ENCODE results near the gene SPTBN4.

SPTBN4 gene

DNA sequence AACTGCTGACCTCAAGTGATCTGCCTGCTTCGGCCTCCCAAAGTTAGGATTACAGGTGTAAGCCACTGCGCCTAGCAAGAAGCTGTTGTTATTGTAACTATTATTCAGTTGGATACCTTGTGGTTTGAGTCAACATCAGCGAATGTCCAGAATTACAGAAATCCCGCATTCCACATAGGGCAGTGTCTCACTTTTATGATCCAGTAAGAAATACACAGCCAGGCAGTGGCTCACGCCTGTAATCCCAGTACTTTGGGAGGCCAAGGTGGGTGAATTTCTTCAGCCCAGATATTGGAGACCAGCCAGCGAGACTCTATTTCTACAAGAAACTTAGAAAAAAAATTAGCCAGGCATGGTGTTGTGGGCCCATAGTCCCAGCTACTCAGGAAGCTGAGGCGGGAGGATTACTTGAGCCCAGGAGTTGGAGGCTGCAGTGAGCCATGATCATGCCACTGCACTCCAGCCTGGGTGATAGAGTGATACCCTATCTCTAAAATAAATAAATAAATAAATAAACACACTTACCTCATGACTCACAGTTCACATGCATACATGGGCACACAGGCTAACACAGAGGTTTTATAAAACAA, 43.8 kb downstream of the SPTBN4 start:
- ChIA-PET CTCF (interaction anchor here (0.9 to 2.6 kb wide), 12 partner anchors 9 to 371 kb away, joined by 3 to 10 read pairs (median 6); partner anchors contain the start of gene BLVRB), POLR2A (interaction anchor here (0.6 to 1.5 kb wide), 2 partner anchors 84 to 105 kb away, joined by 3 to 10 read pairs; partner anchors contain the start of gene SERTAD1)
- Histone ChIP-seq H3K9me3 (ENCODE audit: control insufficient read depth, insufficient read depth, low read depth, low read length) (no peaks in the 10 kb centered on the region), H3K4me1 (ENCODE audit: control insufficient read depth, insufficient read depth, low read length) (no peaks in the 10 kb centered on the region), H3K36me3 (ENCODE audit: control insufficient read depth in 2 of 2, insufficient read depth in 1 of 2, low read length in 2 of 2) (no peaks in the 10 kb centered on the region), H3K4me3 (ENCODE audit: low read depth, low read length) (no peak overlapping the region), H3K27ac (ENCODE audit: extremely low read depth, low read depth, low read length) (no peak overlapping the region)
- TF ChIP-seq, protein P1, sequence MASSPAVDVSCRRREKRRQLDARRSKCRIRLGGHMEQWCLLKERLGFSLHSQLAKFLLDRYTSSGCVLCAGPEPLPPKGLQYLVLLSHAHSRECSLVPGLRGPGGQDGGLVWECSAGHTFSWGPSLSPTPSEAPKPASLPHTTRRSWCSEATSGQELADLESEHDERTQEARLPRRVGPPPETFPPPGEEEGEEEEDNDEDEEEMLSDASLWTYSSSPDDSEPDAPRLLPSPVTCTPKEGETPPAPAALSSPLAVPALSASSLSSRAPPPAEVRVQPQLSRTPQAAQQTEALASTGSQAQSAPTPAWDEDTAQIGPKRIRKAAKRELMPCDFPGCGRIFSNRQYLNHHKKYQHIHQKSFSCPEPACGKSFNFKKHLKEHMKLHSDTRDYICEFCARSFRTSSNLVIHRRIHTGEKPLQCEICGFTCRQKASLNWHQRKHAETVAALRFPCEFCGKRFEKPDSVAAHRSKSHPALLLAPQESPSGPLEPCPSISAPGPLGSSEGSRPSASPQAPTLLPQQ (tag by site-specific recombination; IDR thresholded peaks at IDR 0.05) = peak; percentile 67; the same call in 1 of the 2 replicates
- peak; percentile 38; the same call in 1 of the 2 replicates for TF ChIP-seq ZBTB17 (tag by site-specific recombination; IDR thresholded peaks at IDR 0.05)
- TF ChIP-seq ZNF626 (tag by site-specific recombination; IDR thresholded peaks at IDR 0.05) = no peak
- 0 out of 2 replicates have a peak, but pooled peaks have one; percentile 4 for TF ChIP-seq ZNF266 (tag by site-specific recombination; IDR thresholded peaks at IDR 0.05; ENCODE audit: low read depth)
- no peak for TF ChIP-seq ZFP3 (tag by site-specific recombination; IDR thresholded peaks at IDR 0.05; ENCODE audit: low read depth)
- TF ChIP-seq ZNF561 (tag by site-specific recombination; IDR thresholded peaks at IDR 0.05; ENCODE audit: borderline replicate concordance) = no peak
- TF ChIP-seq ZNF600 (tag by site-specific recombination; IDR thresholded peaks at IDR 0.05) = 0 out of 2 replicates have a peak, but pooled peaks have one; percentile 17
- peak; percentile 67 for TF ChIP-seq ZFP69B (tag by site-specific recombination; IDR thresholded peaks at IDR 0.05)
- no peak for TF ChIP-seq ZNF624 (tag by site-specific recombination; IDR thresholded peaks at IDR 0.05)
- TF ChIP-seq OSR2 (tag by site-specific recombination; IDR thresholded peaks at IDR 0.05) = peak; percentile 53
- TF ChIP-seq ZNF366 (tag by site-specific recombination; conservative IDR thresholded peaks at IDR 0.05) = peak; percentile 45
- TF ChIP-seq, protein P2, sequence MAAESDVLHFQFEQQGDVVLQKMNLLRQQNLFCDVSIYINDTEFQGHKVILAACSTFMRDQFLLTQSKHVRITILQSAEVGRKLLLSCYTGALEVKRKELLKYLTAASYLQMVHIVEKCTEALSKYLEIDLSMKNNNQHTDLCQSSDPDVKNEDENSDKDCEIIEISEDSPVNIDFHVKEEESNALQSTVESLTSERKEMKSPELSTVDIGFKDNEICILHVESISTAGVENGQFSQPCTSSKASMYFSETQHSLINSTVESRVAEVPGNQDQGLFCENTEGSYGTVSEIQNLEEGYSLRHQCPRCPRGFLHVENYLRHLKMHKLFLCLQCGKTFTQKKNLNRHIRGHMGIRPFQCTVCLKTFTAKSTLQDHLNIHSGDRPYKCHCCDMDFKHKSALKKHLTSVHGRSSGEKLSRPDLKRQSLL (tag by site-specific recombination; IDR thresholded peaks at IDR 0.05) = peak; percentile 52
- TF ChIP-seq, protein P3, sequence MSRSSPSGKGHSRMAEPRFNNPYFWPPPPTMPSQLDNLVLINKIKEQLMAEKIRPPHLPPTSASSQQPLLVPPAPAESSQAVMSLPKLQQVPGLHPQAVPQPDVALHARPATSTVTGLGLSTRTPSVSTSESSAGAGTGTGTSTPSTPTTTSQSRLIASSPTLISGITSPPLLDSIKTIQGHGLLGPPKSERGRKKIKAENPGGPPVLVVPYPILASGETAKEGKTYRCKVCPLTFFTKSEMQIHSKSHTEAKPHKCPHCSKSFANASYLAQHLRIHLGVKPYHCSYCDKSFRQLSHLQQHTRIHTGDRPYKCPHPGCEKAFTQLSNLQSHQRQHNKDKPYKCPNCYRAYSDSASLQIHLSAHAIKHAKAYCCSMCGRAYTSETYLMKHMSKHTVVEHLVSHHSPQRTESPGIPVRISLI (tag by site-specific recombination; IDR thresholded peaks at IDR 0.05) = peak; percentile 49; the same call in 1 of the 2 replicates

DNA sequence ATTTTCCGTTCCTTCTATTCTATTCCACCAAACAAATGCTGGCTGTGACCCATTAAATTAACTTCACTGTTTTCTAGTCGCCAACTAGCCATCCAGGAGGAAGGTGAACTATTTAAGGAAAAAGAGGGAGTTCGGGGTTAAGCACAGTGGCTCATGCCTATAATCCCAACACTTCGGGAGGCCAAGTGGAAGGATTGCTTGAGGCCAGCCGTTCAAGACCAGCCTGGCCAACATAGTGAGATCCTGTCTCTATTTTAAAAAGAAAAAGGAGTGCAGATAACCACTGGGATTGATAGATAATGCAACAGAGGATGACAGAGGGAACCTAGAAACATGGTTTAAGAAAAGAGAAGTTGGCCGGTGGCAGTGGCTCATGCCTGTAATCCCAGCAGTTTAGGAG, 44.7 kb downstream of the SPTBN4 start:
- no peak for TF ChIP-seq ZSCAN23 (tag by site-specific recombination; IDR thresholded peaks at IDR 0.05)
- no peak for TF ChIP-seq ZNF473 (tag by site-specific recombination; IDR thresholded peaks at IDR 0.05)
- TF ChIP-seq ZNF112 (tag by site-specific recombination; IDR thresholded peaks at IDR 0.05) = 0 out of 2 replicates have a peak, but pooled peaks have one; percentile 9
- no peak for TF ChIP-seq TCF7L2 (IDR thresholded peaks at IDR 0.05; ENCODE audit: borderline replicate concordance, low read depth, low read length)
- no peak for TF ChIP-seq KLF1 (tag by site-specific recombination; IDR thresholded peaks at IDR 0.05)
- no peak for TF ChIP-seq BCL11A (tag by site-specific recombination; IDR thresholded peaks at IDR 0.05; ENCODE audit: low read depth)
- TF ChIP-seq ZNF121 (tag by site-specific recombination; IDR thresholded peaks at IDR 0.05) = peak; percentile 71
- TF ChIP-seq ZNF239 (tag by site-specific recombination; IDR thresholded peaks at IDR 0.05) = no peak
- TF ChIP-seq ZNF660 (tag by site-specific recombination; IDR thresholded peaks at IDR 0.05) = peak; percentile 50; the same call in 1 of the 2 replicates
- ChIA-PET POLR2A (interaction anchor here (0.9 kb wide), 1 partner anchor 14 kb away, joined by 3 read pairs; no protein-coding TSS in a partner anchor), CTCF (interaction anchor here (1.3 to 2.4 kb wide), 4 partner anchors 10 to 123 kb away, joined by 3 to 10 read pairs (median 4); no protein-coding TSS in a partner anchor)
- H3K27ac ChIP-seq (ENCODE audit: extremely low read depth, low read depth, low read length) = no peak overlapping the region
- H3K4me1 ChIP-seq (ENCODE audit: control insufficient read depth, insufficient read depth, low read length) = no peaks in the 10 kb centered on the region
- no peaks in the 10 kb centered on the region for H3K36me3 ChIP-seq (ENCODE audit: control insufficient read depth in 2 of 2, insufficient read depth in 1 of 2, low read length in 2 of 2)
- no peak overlapping the region for H3K4me3 ChIP-seq (ENCODE audit: low read depth, low read length)
- H3K9me3 ChIP-seq (ENCODE audit: control insufficient read depth, insufficient read depth, low read depth, low read length) = no peaks in the 10 kb centered on the region

Measured in HEK293 (cell line).